IMR-90 (cell line): ENCODE results near the gene RCC1. TPM values are rescaled to one million over a fixed set of nuclear protein-coding genes. Genes with fewer than 3 reads are reported as not detected.

Experiments
- ATAC-seq: fragments of 200-7000 bp; cut with Tn5 transposase; 2 replicates; pipeline ENCODE4 v1.9.1; 2020; ENCODE audit warnings: low read depth, mild to moderate bottlenecking, moderate library complexity
- BruUV-seq: library from RNA; stranded (reverse); fragments of 400-500 nt; replicated peaks from 2 replicates; lab custom pipeline; 2021; lab: Mats Ljungman, UMichigan
- CTCF ChIA-PET: fragments of 300-600 bp; formaldehyde crosslinking; extraction: SDS; loops from one replicate; lab custom pipeline; 2021; ENCODE audit warnings: antibody characterized with exemption; lab: Yijun Ruan, JAX
- POLR2A ChIA-PET: fragments of 300-600 bp; sonication (Branson Sonifier 250); formaldehyde crosslinking; loops from one replicate; lab custom pipeline; 2022; ENCODE audit warnings: antibody characterized with exemption; ENCODE audit not compliant: unreplicated experiment; lab: Charles Lee
- DNase-seq: peaks from one replicate; pipeline ENCODE4 v3.0.0; 2013
- H2AFZ ChIP-seq: replicated peaks from 2 replicates; pipeline ENCODE3; 2013; ENCODE audit warnings: low read length, mild to moderate bottlenecking; ENCODE audit not compliant: poor library complexity
- H2AK5ac ChIP-seq: 2 replicates; pipeline ENCODE4 v1.6.1; 2013; ENCODE audit warnings: low read depth, low read length, inconsistent platforms
- H2AK9ac ChIP-seq: replicated peaks from 2 replicates; pipeline ENCODE3; 2013; ENCODE audit warnings: mild to moderate bottlenecking, low read depth, low read length, moderate library complexity; ENCODE audit not compliant: poor library complexity
- H2BK120ac ChIP-seq: 2 replicates; pipeline ENCODE4 v1.6.1; 2013; ENCODE audit warnings: low read depth, low read length, inconsistent platforms
- H2BK15ac ChIP-seq: 3 replicates; pipeline ENCODE4 v1.6.1; 2013; ENCODE audit warnings: low read depth, low read length, inconsistent platforms
- H2BK20ac ChIP-seq: 2 replicates; pipeline ENCODE4 v1.6.1; 2013; ENCODE audit warnings: low read depth, mild to moderate bottlenecking, inconsistent platforms, low read length, moderate library complexity
- H2BK5ac ChIP-seq: 2 replicates; pipeline ENCODE4 v1.6.1; 2013; ENCODE audit warnings: mild to moderate bottlenecking, low read depth, low read length, inconsistent platforms; ENCODE audit not compliant: poor library complexity, severe bottlenecking
- H3K14ac ChIP-seq: replicated peaks from 2 replicates; pipeline ENCODE4 v1.6.1; 2013; ENCODE audit warnings: low read depth, low read length, inconsistent platforms
- H3K18ac ChIP-seq: 2 replicates; pipeline ENCODE4 v1.6.1; 2013; ENCODE audit warnings: low read depth, low read length, control low read depth
- H3K23ac ChIP-seq: 2 replicates; pipeline ENCODE4 v1.6.1; 2013; ENCODE audit warnings: low read depth, low read length, inconsistent platforms
- H3K27ac ChIP-seq: 2 replicates; pipeline ENCODE4 v1.5.1; 2013; ENCODE audit warnings: mild to moderate bottlenecking, control low read depth, low read length; ENCODE audit not compliant: insufficient read depth
- H3K27me3 ChIP-seq: 2 replicates; pipeline ENCODE4 v1.6.1; 2013; ENCODE audit warnings: low read length; ENCODE audit not compliant: control insufficient read depth, insufficient read depth
- H3K36me3 ChIP-seq: 2 replicates; pipeline ENCODE4 v1.6.1; 2013; ENCODE audit warnings: low read length, mixed read lengths; ENCODE audit not compliant: control insufficient read depth, insufficient read depth
- H3K4ac ChIP-seq: 2 replicates; pipeline ENCODE4 v1.6.1; 2013; ENCODE audit warnings: low read depth, low read length, inconsistent platforms
- H3K4me1 ChIP-seq: 2 replicates; pipeline ENCODE4 v1.6.1; 2013; ENCODE audit warnings: low read length, mixed read lengths; ENCODE audit not compliant: control insufficient read depth, insufficient read depth
- H3K4me2 ChIP-seq: 2 replicates; pipeline ENCODE4 v1.6.1; 2013; ENCODE audit warnings: low read depth, mild to moderate bottlenecking, control low read depth, low read length, moderate library complexity
- H3K4me3 ChIP-seq: 2 replicates; pipeline ENCODE4 v1.5.1; 2013; ENCODE audit warnings: low read depth, mild to moderate bottlenecking, control low read depth, low read length, moderate library complexity; ENCODE audit not compliant: insufficient read depth
- H3K56ac ChIP-seq: 2 replicates; pipeline ENCODE4 v1.6.1; 2013; ENCODE audit warnings: low read length, inconsistent platforms; ENCODE audit not compliant: insufficient read depth; ENCODE audit errors: extremely low read depth
- H3K79me1 ChIP-seq, 2 experiments: 2 replicates each; pipeline ENCODE4 v1.6.1; 2013; ENCODE audit warnings: low read length in 2 of 2, inconsistent platforms in 1 of 2, low read depth in 1 of 2
- H3K9ac ChIP-seq: 2 replicates; pipeline ENCODE4 v1.6.1; 2013; ENCODE audit warnings: low read depth, low read length, control low read depth
- H3K9me1 ChIP-seq: 2 replicates; pipeline ENCODE4 v1.6.1; 2013; ENCODE audit warnings: low read length, inconsistent platforms; ENCODE audit not compliant: insufficient read depth
- H3K9me3 ChIP-seq: 2 replicates; pipeline ENCODE4 v1.6.1; 2013; ENCODE audit warnings: low read length; ENCODE audit not compliant: control insufficient read depth, insufficient read depth
- H4K20me1 ChIP-seq: 2 replicates; pipeline ENCODE4 v1.6.1; 2013; ENCODE audit warnings: low read length, inconsistent platforms; ENCODE audit not compliant: insufficient read depth
- H4K5ac ChIP-seq: 2 replicates; pipeline ENCODE4 v1.6.1; 2013; ENCODE audit warnings: mild to moderate bottlenecking, low read depth, low read length, control low read depth
- H4K8ac ChIP-seq, 2 experiments: 2 replicates each; pipeline ENCODE4 v1.6.1; 2013; ENCODE audit warnings: low read depth in 2 of 2, low read length in 2 of 2, control low read depth in 1 of 2, inconsistent platforms in 1 of 2
- H4K91ac ChIP-seq: 2 replicates; pipeline ENCODE4 v1.6.1; 2013; ENCODE audit warnings: low read depth, low read length, inconsistent platforms; ENCODE audit not compliant: insufficient read depth
- BHLHE40 ChIP-seq: fragments of 150-350 bp; IDR thresholded peaks from 2 replicates; pipeline ENCODE4 v1.6.1; 2016; ENCODE audit warnings: mild to moderate bottlenecking, low read depth, low read length
- CEBPB ChIP-seq: IDR thresholded peaks from 2 replicates; pipeline ENCODE4 v1.6.1; 2012; ENCODE audit warnings: low read depth, low read length, improper control_type of control experiment
- CHD1 ChIP-seq: IDR thresholded peaks from 2 replicates; pipeline ENCODE4 v1.6.1; 2012; ENCODE audit warnings: low read depth, low read length, improper control_type of control experiment
- CTCF ChIP-seq: conservative IDR thresholded peaks from 2 replicates; pipeline ENCODE4 v1.5.1; 2012; ENCODE audit warnings: mild to moderate bottlenecking, low read depth, low read length, improper control_type of control experiment
- ELK1 ChIP-seq: fragments of 150-350 bp; IDR thresholded peaks from 2 replicates; pipeline ENCODE4 v1.6.1; 2016; ENCODE audit warnings: low read depth, mild to moderate bottlenecking, low read length, moderate library complexity, borderline replicate concordance
- FOS ChIP-seq: fragments of 150-350 bp; IDR thresholded peaks from 2 replicates; pipeline ENCODE4 v1.6.1; 2016; ENCODE audit warnings: low read depth, low read length
- MAFK ChIP-seq: IDR thresholded peaks from 2 replicates; pipeline ENCODE4 v1.6.1; 2012; ENCODE audit warnings: low read depth, low read length, improper control_type of control experiment
- MAZ ChIP-seq: IDR thresholded peaks from 2 replicates; pipeline ENCODE4 v1.6.1; 2012; ENCODE audit warnings: low read depth, mild to moderate bottlenecking, low read length, improper control_type of control experiment, moderate library complexity, borderline replicate concordance
- MXI1 ChIP-seq: IDR thresholded peaks from 2 replicates; pipeline ENCODE4 v1.6.1; 2012; ENCODE audit warnings: low read depth, mild to moderate bottlenecking, low read length, moderate library complexity, borderline replicate concordance
- NFE2L2 ChIP-seq: fragments of 150-350 bp; IDR thresholded peaks from 2 replicates; pipeline ENCODE4 v1.6.1; 2016; ENCODE audit warnings: low read depth, mild to moderate bottlenecking, low read length
- POLR2A ChIP-seq: IDR thresholded peaks from 2 replicates; pipeline ENCODE4 v1.6.1; 2012; ENCODE audit warnings: mild to moderate bottlenecking, low read depth, low read length
- RAD21 ChIP-seq: IDR thresholded peaks from 2 replicates; pipeline ENCODE4 v1.6.1; 2012; ENCODE audit warnings: low read length, improper control_type of control experiment
- RCOR1 ChIP-seq: IDR thresholded peaks from 2 replicates; pipeline ENCODE4 v1.6.1; 2012; ENCODE audit warnings: mild to moderate bottlenecking, low read length, improper control_type of control experiment; ENCODE audit not compliant: insufficient replicate concordance
- RFX5 ChIP-seq: IDR thresholded peaks from 2 replicates; pipeline ENCODE4 v1.8.0; 2012; ENCODE audit warnings: low read depth, mild to moderate bottlenecking, low read length, moderate library complexity
- SMC3 ChIP-seq: fragments of 150-350 bp; IDR thresholded peaks from 2 replicates; pipeline ENCODE4 v1.6.1; 2016; ENCODE audit warnings: low read depth, mild to moderate bottlenecking, antibody characterized with exemption, low read length, moderate library complexity
- USF2 ChIP-seq: fragments of 150-350 bp; IDR thresholded peaks from 2 replicates; pipeline ENCODE4 v1.6.1; 2017; ENCODE audit warnings: mild to moderate bottlenecking, antibody characterized with exemption, low read length, low read depth
- WGBS, 2 experiments: methylation state at CpG; one replicate each; pipeline versions ENCODE4 v1.1.5 to v1.1.7; 2013; ENCODE audit warnings: missing lambda C conversion rate in 2 of 2; ENCODE audit not compliant: insufficient read length in 1 of 2; ENCODE audit errors: extremely low coverage in 2 of 2; 5-methylcytosine and 5-hydroxymethylcytosine counted together
- dilution Hi-C: fragments of 300-500 bp; cut with HindIII; formaldehyde crosslinking; loops from one replicate; pipeline ENCODE4 v1.14.3; 2018; ENCODE audit warnings: low sequenced_read_pairs; ENCODE audit not compliant: unreplicated experiment
- in situ Hi-C: fragments of 300-500 bp; cut with MboI; formaldehyde crosslinking; loops from 3 replicates; pipeline ENCODE4 v1.14.3; 2019; ENCODE audit warnings: low sequenced_read_pairs, inconsistent platforms, mixed read lengths
- intact Hi-C: fragments of 100-400 bp; cut with micrococcal nuclease; formaldehyde crosslinking; loops from 2 replicates; pipeline ENCODE4 v1.10.0; 2022
- polyA plus RNA-seq, 3 experiments: library from polyadenylated mRNA; depleted of rRNA; stranded (reverse); fragments of >200 nt; gene quantifications; 2 replicates each; pipeline ENCODE4 v1.2.3, GENCODE V29; 2012; ENCODE audit warnings: low replicate concordance in 1 of 3
- total RNA-seq: library from RNA; depleted of rRNA; stranded (reverse); fragments of >200 nt; gene quantifications from 2 replicates; pipeline ENCODE4 v1.2.3, GENCODE V29; 2012

The RCC1 gene
- total and polyA plus RNA-seq, 2 of the 4 experiments (the other 2 are of a cell fraction): 33.2 to 43.9 TPM

- intact Hi-C loops (no loop called here), in situ Hi-C loops (no loop called here), dilution Hi-C loops (no loop called here)
- Histone ChIP-seq H3K4ac (no peak overlapping the region), H2BK5ac (no peak overlapping the region), H4K5ac (no peak overlapping the region), H3K4me2 (no peak overlapping the region), H2BK120ac (no peak overlapping the region), H2BK20ac (no peak overlapping the region), H3K14ac (no peak overlapping the region), H3K9ac (no peak overlapping the region), H2AFZ (no peak overlapping the region), H3K36me3 (peaks cover 48% of the 10 kb centered on the region), H2BK15ac (no peak overlapping the region), H3K79me1 (peaks cover 0 to 6% of the 10 kb centered on the region in 2 experiments; a peak in 2 of 4 replicates), H3K9me3 (no peaks in the 10 kb centered on the region), H3K9me1 (no peaks in the 10 kb centered on the region), H4K20me1 (no peaks in the 10 kb centered on the region), H3K4me1 (no peaks in the 10 kb centered on the region), H3K4me3 (no peak overlapping the region), H4K8ac (no peak overlapping the region), H3K18ac (no peak overlapping the region), H3K23ac (no peak overlapping the region), H2AK5ac (no peak overlapping the region), H4K91ac (no peak overlapping the region), H3K27ac (no peak overlapping the region), H3K27me3 (no peaks in the 10 kb centered on the region), H3K56ac (no peak overlapping the region), H2AK9ac (no peak overlapping the region)
- TF ChIP-seq SMC3 (no peak), MXI1 (no peak), NFE2L2 (no peak), CHD1 (no peak), ELK1 (no peak), RCOR1 (no peak), MAZ (no peak), MAFK (no peak), RFX5 (no peak), USF2 (no peak), POLR2A (no peak), CTCF (no peak), CEBPB (no peak), RAD21 (no peak), FOS (no peak), BHLHE40 (no peak)
- ChIA-PET POLR2A (no interaction called here), CTCF (no interaction called here)
- DNase-seq: no peak
- no peak for ATAC-seq
- no TSS peak for BruUV-seq
- WGBS, 2 experiments: no CpG with 5 or more reads among the region's 6 CpGs
Observed at GRCh38 chr1:28565726-28566125, 59.9 kb downstream of the RCC1 start.
